K562 (cell line): ENCODE measurements around the gene MAP3K20. TPM values are rescaled to one million over a fixed set of nuclear protein-coding genes. Genes with fewer than 3 reads are reported as not detected.

Experiments used
- BRD4 ChIP-seq: fragments of 200-600 bp; sonication (generic); IDR thresholded peaks from 2 replicates; pipeline ENCODE4 v1.6.1; 2017; ENCODE audit warnings: inconsistent platforms
- PCBP1 ChIP-seq: fragments of 200-400 bp; formaldehyde crosslinking; IDR thresholded peaks from 2 replicates; pipeline ENCODE4 v1.6.1; 2018; ENCODE audit warnings: mild to moderate bottlenecking, low read depth, low read length; ENCODE audit not compliant: poor library complexity, severe bottlenecking
- RNF2 ChIP-seq: sonication (generic); IDR thresholded peaks from 2 replicates; pipeline ENCODE4 v1.6.1; 2016
- SIN3B ChIP-seq: fragments of 450-650 bp; IDR thresholded peaks from 2 replicates; pipeline ENCODE4 v1.6.1; 2017; ENCODE audit warnings: low read depth, mild to moderate bottlenecking, moderate library complexity
- TOE1 ChIP-seq, 2 experiments: fragments of 450-650 bp in 1 of 2; sonication (generic) in 1 of 2; formaldehyde crosslinking in 1 of 2; IDR thresholded peaks; 2 replicates each; pipeline versions ENCODE4 v1.7.1 to v1.8.0; 2016 to 2022; ENCODE audit warnings: borderline replicate concordance in 2 of 2, mild to moderate bottlenecking in 2 of 2, antibody characterized with exemption in 1 of 2, inconsistent platforms in 1 of 2, low read depth in 1 of 2, missing genetic modification reagents in 1 of 2, moderate library complexity in 1 of 2
- ZEB2 ChIP-seq: fragments of 450-650 bp; IDR thresholded peaks from 2 replicates; pipeline ENCODE4 v1.6.1; 2016
- ZNF140 ChIP-seq: fragments of 250-450 bp; sonication (Bioruptor Pico); IDR thresholded peaks from 2 replicates; pipeline ENCODE4 v1.8.0; 2021; ENCODE audit warnings: moderate library complexity, mild to moderate bottlenecking, inconsistent platforms
- ZNF431 ChIP-seq: sonication (generic); formaldehyde crosslinking; IDR thresholded peaks from 2 replicates; pipeline ENCODE4 v1.8.0; 2022; ENCODE audit warnings: mild to moderate bottlenecking, missing genetic modification reagents
- ZNF436 ChIP-seq: fragments of 250-450, 450-650 bp; sonication (Bioruptor Pico); formaldehyde crosslinking; IDR thresholded peaks from 2 replicates; pipeline ENCODE4 v1.7.0; 2020; ENCODE audit warnings: mild to moderate bottlenecking
- polyA plus RNA-seq, 8 experiments: library from polyadenylated mRNA; depleted of rRNA in 4 of 8; stranded (reverse) in 5 of 8; unstranded in 3 of 8; fragments of >200 nt; fragmentation: Nextera tagmentation in 2 of 8; fragmentation: Illumina TruSeq in 1 of 8; extraction: Ambion mirVana in 2 of 8; extraction: Trizol in 1 of 8; gene quantifications; 2 replicates each; pipeline versions ENCODE4 v1.2.1 to v1.2.3, GENCODE V29; 2011 to 2014; ENCODE audit warnings: inconsistent platforms in 1 of 8, missing spikeins in 1 of 8
- total RNA-seq, 7 experiments: library from RNA; depleted of rRNA in 6 of 7; stranded (reverse); fragments of >200 nt in 6 of 7; fragmentation: Illumina TruSeq in 2 of 7; extraction: Trizol in 2 of 7; gene quantifications; 2 replicates each; pipeline versions ENCODE4 v1.2.1 to v1.2.3, GENCODE V29; 2011 to 2021; ENCODE audit warnings: low replicate concordance in 1 of 7
- TF ChIP-seq, protein P1 (sequence below): fragments of 450-650 bp; formaldehyde crosslinking; IDR thresholded peaks from 2 replicates; pipeline ENCODE4 v1.4.0; 2022; ENCODE audit warnings: missing genetic modification characterization
- TF ChIP-seq, protein P2 (sequence below): fragments of 450-650 bp; conservative IDR thresholded peaks from 2 replicates; pipeline ENCODE4 v1.6.1; 2016; ENCODE audit warnings: missing genetic modification characterization, low read depth, mild to moderate bottlenecking, control low read depth, missing compliant biosample characterization
- TF ChIP-seq, protein P3 (sequence below): fragments of 450-650 bp; IDR thresholded peaks from 2 replicates; pipeline ENCODE4 v1.6.1; 2016; ENCODE audit warnings: low read depth

MAP3K20 gene
- total and polyA plus RNA-seq, 9 of the 15 experiments (the other 6 are each of a cell fraction or from before 2014, with no cell fraction given) = 9.8 to 34.2 (median 27.3) TPM

DNA sequence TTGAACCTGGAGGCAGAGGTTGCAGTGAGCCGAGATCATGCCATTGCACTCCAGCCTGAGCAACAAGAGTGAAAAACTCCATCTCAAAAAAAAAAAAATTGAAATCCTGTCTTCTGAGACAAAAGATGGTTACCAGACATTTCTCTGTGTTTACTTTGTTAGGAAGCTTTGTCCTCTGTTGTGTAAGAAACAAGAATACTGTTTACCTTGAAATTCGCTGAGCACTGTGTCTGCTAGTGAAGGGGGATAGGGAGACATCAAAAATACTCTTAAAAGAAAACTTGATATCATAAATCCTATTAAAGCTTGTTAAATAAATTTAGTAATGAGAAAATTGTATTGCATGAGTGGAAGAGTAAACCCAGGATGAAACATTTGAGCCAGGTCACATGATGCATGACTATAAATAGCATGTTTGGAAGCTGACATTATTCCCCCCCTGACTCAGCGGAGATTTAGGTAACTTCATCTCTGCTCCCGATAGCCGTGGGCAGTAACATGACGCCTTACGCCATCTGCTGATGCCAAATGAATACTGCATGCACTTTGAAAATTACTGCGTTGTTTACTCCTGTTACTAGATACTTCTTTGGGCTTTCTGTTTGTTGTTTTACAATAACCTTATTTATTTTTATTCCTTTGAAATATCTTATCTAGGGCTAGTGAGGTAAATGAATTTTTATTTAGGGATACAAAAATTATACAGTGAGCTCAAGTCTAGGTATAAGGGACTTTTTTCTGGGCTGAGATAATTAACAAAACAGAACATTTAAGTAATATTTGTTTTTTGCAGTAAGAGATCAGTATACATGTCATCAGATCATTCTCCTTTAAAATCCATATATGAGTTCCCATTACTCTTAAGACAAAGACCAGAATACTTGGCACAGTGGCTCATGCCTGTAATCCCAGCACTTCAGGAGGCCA lies 134.9 kb downstream of the MAP3K20 start (continued):
- TF ChIP-seq, protein P1, sequence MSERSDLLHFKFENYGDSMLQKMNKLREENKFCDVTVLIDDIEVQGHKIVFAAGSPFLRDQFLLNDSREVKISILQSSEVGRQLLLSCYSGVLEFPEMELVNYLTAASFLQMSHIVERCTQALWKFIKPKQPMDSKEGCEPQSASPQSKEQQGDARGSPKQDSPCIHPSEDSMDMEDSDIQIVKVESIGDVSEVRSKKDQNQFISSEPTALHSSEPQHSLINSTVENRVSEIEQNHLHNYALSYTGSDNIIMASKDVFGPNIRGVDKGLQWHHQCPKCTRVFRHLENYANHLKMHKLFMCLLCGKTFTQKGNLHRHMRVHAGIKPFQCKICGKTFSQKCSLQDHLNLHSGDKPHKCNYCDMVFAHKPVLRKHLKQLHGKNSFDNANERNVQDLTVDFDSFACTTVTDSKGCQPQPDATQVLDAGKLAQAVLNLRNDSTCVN (CRISPR knock-in tag) = no peak
- TF ChIP-seq ZNF431 (CRISPR knock-in tag) (no peak), ZNF140 (CRISPR knock-in tag) (no peak), ZEB2 (0 out of 2 replicates have a peak, but pooled peaks have one; percentile 24), TOE1 (IDR thresholded peaks at IDR 0.05; ENCODE audit: borderline replicate concordance) (peak; percentile 93), TOE1 (CRISPR knock-in tag; IDR thresholded peaks at IDR 0.05; ENCODE audit: borderline replicate concordance, low read depth) (no peak), SIN3B (no peak), PCBP1 (no peak), RNF2 (no peak), BRD4 (no peak), ZNF436 (no peak)
- TF ChIP-seq, protein P2, sequence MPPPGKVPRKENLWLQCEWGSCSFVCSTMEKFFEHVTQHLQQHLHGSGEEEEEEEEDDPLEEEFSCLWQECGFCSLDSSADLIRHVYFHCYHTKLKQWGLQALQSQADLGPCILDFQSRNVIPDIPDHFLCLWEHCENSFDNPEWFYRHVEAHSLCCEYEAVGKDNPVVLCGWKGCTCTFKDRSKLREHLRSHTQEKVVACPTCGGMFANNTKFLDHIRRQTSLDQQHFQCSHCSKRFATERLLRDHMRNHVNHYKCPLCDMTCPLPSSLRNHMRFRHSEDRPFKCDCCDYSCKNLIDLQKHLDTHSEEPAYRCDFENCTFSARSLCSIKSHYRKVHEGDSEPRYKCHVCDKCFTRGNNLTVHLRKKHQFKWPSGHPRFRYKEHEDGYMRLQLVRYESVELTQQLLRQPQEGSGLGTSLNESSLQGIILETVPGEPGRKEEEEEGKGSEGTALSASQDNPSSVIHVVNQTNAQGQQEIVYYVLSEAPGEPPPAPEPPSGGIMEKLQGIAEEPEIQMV = no peak
- TF ChIP-seq, protein P3, sequence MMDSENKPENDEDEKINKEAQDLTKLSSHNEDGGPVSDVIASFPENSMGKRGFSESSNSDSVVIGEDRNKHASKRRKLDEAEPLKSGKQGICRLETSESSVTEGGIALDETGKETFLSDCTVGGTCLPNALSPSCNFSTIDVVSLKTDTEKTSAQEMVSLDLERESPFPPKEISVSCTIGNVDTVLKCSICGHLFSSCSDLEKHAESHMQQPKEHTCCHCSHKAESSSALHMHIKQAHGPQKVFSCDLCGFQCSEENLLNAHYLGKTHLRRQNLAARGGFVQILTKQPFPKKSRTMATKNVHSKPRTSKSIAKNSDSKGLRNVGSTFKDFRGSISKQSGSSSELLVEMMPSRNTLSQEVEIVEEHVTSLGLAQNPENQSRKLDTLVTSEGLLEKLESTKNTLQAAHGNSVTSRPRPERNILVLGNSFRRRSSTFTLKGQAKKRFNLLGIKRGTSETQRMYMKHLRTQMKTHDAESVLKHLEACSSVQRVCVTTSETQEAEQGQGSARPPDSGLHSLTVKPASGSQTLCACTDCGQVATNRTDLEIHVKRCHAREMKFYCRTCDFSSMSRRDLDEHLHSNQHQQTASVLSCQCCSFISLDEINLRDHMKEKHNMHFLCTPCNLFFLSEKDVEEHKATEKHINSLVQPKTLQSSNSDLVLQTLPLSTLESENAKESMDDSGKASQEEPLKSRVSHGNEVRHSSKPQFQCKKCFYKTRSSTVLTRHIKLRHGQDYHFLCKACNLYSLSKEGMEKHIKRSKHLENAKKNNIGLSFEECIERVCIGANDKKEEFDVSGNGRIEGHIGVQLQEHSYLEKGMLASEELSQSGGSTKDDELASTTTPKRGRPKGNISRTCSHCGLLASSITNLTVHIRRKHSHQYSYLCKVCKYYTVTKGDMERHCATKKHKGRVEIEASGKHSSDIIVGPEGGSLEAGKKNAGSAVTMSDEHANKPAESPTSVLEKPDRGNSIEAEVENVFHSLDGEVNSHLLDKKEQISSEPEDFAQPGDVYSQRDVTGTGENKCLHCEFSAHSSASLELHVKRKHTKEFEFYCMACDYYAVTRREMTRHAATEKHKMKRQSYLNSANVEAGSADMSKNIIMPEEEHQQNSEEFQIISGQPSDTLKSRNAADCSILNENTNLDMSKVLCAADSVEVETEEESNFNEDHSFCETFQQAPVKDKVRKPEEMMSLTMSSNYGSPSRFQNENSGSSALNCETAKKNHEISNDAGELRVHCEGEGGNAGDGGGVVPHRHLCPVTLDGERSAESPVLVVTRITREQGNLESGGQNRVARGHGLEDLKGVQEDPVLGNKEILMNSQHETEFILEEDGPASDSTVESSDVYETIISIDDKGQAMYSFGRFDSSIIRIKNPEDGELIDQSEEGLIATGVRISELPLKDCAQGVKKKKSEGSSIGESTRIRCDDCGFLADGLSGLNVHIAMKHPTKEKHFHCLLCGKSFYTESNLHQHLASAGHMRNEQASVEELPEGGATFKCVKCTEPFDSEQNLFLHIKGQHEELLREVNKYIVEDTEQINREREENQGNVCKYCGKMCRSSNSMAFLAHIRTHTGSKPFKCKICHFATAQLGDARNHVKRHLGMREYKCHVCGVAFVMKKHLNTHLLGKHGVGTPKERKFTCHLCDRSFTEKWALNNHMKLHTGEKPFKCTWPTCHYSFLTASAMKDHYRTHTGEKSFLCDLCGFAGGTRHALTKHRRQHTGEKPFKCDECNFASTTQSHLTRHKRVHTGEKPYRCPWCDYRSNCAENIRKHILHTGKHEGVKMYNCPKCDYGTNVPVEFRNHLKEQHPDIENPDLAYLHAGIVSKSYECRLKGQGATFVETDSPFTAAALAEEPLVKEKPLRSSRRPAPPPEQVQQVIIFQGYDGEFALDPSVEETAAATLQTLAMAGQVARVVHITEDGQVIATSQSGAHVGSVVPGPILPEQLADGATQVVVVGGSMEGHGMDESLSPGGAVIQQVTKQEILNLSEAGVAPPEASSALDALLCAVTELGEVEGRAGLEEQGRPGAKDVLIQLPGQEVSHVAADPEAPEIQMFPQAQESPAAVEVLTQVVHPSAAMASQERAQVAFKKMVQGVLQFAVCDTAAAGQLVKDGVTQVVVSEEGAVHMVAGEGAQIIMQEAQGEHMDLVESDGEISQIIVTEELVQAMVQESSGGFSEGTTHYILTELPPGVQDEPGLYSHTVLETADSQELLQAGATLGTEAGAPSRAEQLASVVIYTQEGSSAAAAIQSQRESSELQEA = no peak
